SU-DHL-6 (cell line): Measurements from ENCODE around the gene F13B.

Source experiments
- H2AFZ ChIP-seq: fragments of 200-600 bp; sonication (generic); 2 replicates; pipeline ENCODE4 v1.6.1; 2014; ENCODE audit warnings: low read depth, mild to moderate bottlenecking, moderate library complexity, mixed read lengths, antibody characterized with exemption, low read length; ENCODE audit not compliant: severe bottlenecking
- H3F3A ChIP-seq: fragments of 200-600 bp; shearing (Covaris generic); 2 replicates; pipeline ENCODE4 v1.6.0; 2016; ENCODE audit warnings: antibody characterized with exemption, mild to moderate bottlenecking; ENCODE audit not compliant: insufficient read depth
- H3K27ac ChIP-seq: fragments of 200-600 bp; sonication (generic); 2 replicates; pipeline ENCODE4 v1.5.1; 2016; ENCODE audit warnings: low read depth, mild to moderate bottlenecking, low read length, moderate library complexity, mixed read lengths
- H3K27me3 ChIP-seq: fragments of 200-600 bp; sonication (generic), shearing (Covaris generic); 2 replicates; pipeline ENCODE4 v1.6.0; 2014; ENCODE audit warnings: mild to moderate bottlenecking, low read length
- H3K36me3 ChIP-seq: fragments of 200-600 bp; sonication (generic); 2 replicates; pipeline ENCODE4 v1.6.1; 2014; ENCODE audit warnings: mild to moderate bottlenecking, low read length, mixed read lengths
- H3K4me2 ChIP-seq: fragments of 300-600, 200-600 bp; shearing (Covaris generic), sonication (generic); 2 replicates; pipeline ENCODE4 v1.6.0; 2014; ENCODE audit warnings: low read length, low read depth, mild to moderate bottlenecking; ENCODE audit not compliant: poor library complexity, severe bottlenecking
- H3K4me3 ChIP-seq: fragments of 200-600 bp; sonication (generic); 2 replicates; pipeline ENCODE4 v1.5.1; 2014; ENCODE audit warnings: antibody characterized with exemption, low read length, mild to moderate bottlenecking, mixed read lengths; ENCODE audit not compliant: insufficient read depth, poor library complexity, severe bottlenecking
- H3K79me2 ChIP-seq: fragments of 200-600 bp; sonication (generic); 2 replicates; pipeline ENCODE4 v1.6.1; 2014; ENCODE audit warnings: mild to moderate bottlenecking, low read length, moderate library complexity; ENCODE audit not compliant: insufficient read depth
- H3K9ac ChIP-seq: fragments of 200-600 bp; sonication (generic); 2 replicates; pipeline ENCODE4 v1.7.0; 2014; ENCODE audit warnings: mild to moderate bottlenecking, low read length
- H3K9me2 ChIP-seq: fragments of 200-600 bp; sonication (generic); replicated peaks from 2 replicates; pipeline ENCODE4 v1.6.1; 2014; ENCODE audit warnings: low read length; ENCODE audit not compliant: insufficient read depth
- H3K9me3 ChIP-seq: fragments of 200-600 bp; sonication (generic); 2 replicates; pipeline ENCODE4 v1.6.1; 2014; ENCODE audit warnings: low read length, mixed read lengths; ENCODE audit not compliant: insufficient read depth
- H4K20me1 ChIP-seq: fragments of 200-600 bp; sonication (generic); 2 replicates; pipeline ENCODE4 v1.6.1; 2014; ENCODE audit warnings: low read depth, mild to moderate bottlenecking, antibody characterized with exemption, low read length, moderate library complexity, mixed read lengths
- CTCF ChIP-seq: fragments of 200-600 bp; sonication (generic); IDR thresholded peaks from one replicate; pipeline ENCODE4 v1.5.1; 2017; ENCODE audit warnings: antibody characterized with exemption, mild to moderate bottlenecking, low read length, moderate library complexity; ENCODE audit not compliant: insufficient read depth, poor library complexity, severe bottlenecking
- EZH2phosphoT487 ChIP-seq: fragments of 200-600 bp; sonication (generic), shearing (Covaris generic); conservative IDR thresholded peaks from 2 replicates; pipeline ENCODE4 v1.6.1; 2018; ENCODE audit warnings: mild to moderate bottlenecking, antibody characterized with exemption, low read length, moderate library complexity, mixed read lengths

The F13B gene

GRCh38 chr1:197062692-197063091, 4.4 kb downstream of the F13B start:
- H3K4me2 ChIP-seq = peak overlapping the region; percentile 2
- no peak overlapping the region for H3K27ac ChIP-seq
- no peak overlapping the region for H2AFZ ChIP-seq
- no peaks in the 10 kb centered on the region for H4K20me1 ChIP-seq
- H3K79me2 ChIP-seq = no peaks in the 10 kb centered on the region
- no peaks in the 10 kb centered on the region for H3K9me3 ChIP-seq
- H3K4me3 ChIP-seq = no peak overlapping the region
- H3K9me2 ChIP-seq = no peaks in the 10 kb centered on the region
- H3K36me3 ChIP-seq = no peaks in the 10 kb centered on the region
- no peak overlapping the region for H3K9ac ChIP-seq
- no peak for TF ChIP-seq CTCF
- no peaks in the 10 kb centered on the region for H3F3A ChIP-seq
- H3K27me3 ChIP-seq = no peaks in the 10 kb centered on the region

GRCh38 chr1:197049100-197049499, 18.0 kb downstream of the F13B start:
- Histone ChIP-seq H2AFZ (no peak overlapping the region), H3K27me3 (no peaks in the 10 kb centered on the region), H3K9ac (no peak overlapping the region), H3K36me3 (no peaks in the 10 kb centered on the region), H3K9me3 (peaks cover 3% of the 10 kb centered on the region; the same call in 1 of the 2 replicates), H4K20me1 (no peaks in the 10 kb centered on the region), H3K4me3 (no peak overlapping the region), H3K4me2 (no peak overlapping the region), H3K9me2 (no peaks in the 10 kb centered on the region), H3K79me2 (no peaks in the 10 kb centered on the region), H3K27ac (no peak overlapping the region), H3F3A (no peaks in the 10 kb centered on the region)
- no peak for TF ChIP-seq EZH2phosphoT487
- TF ChIP-seq CTCF = no peak

- TF ChIP-seq CTCF = no peak
- TF ChIP-seq EZH2phosphoT487 = no peak
- Histone ChIP-seq H3K36me3 (no peaks in the 10 kb centered on the region), H2AFZ (no peak overlapping the region), H3K4me2 (no peak overlapping the region), H4K20me1 (no peaks in the 10 kb centered on the region), H3K9me2 (no peaks in the 10 kb centered on the region), H3K27me3 (no peaks in the 10 kb centered on the region), H3F3A (no peaks in the 10 kb centered on the region), H3K4me3 (no peak overlapping the region), H3K79me2 (no peaks in the 10 kb centered on the region), H3K27ac (no peak overlapping the region), H3K9ac (no peak overlapping the region), H3K9me3 (no peaks in the 10 kb centered on the region)
These were observed 24.3 kb downstream of the F13B start for GRCh38 chr1:197042676-197043341.
